GM19452 (cell line): ENCODE results near the gene STPG4.
"Not testable (repeated sequence)": the region's sequence is repeated elsewhere in the genome, so short reads cannot be mapped to it uniquely, and the experiment has no call there.

Experiments used
- ATAC-seq: cut with Tn5 transposase; IDR thresholded peaks from one replicate; pipeline ENCODE4 v1.9.1; 2021; ENCODE audit not compliant: unreplicated experiment

The STPG4 gene

GRCh38 chr2:47155091-47155876 is at the start of gene STPG4:
STPG4 (minus strand) TSS chr2:47155308; CDS start chr2:47155251, 57 bp downstream.
- ATAC-seq = no peak

- no peak for ATAC-seq
Measured at GRCh38 chr2:47204691-47205090, 49.6 kb upstream of the STPG4 start.

- ATAC-seq = no peak
Measured at GRCh38 chr2:47203995-47204394, 48.9 kb upstream of the STPG4 start.

GRCh38 chr2:47201224-47201623 is 46.1 kb upstream of the STPG4 start:
- no peak for ATAC-seq

GRCh38 chr2:47198985-47199451 is 43.9 kb upstream of the STPG4 start:
- ATAC-seq = no peak

- no peak for ATAC-seq
Measured at GRCh38 chr2:47196499-47196898, 41.4 kb upstream of the STPG4 start.

- no peak for ATAC-seq
Measured at GRCh38 chr2:47196046-47196445, 40.9 kb upstream of the STPG4 start.

- no peak for ATAC-seq
Measured at GRCh38 chr2:47195148-47195547, 40.0 kb upstream of the STPG4 start.

- no peak for ATAC-seq
Measured at GRCh38 chr2:47194410-47194809, 39.3 kb upstream of the STPG4 start.

- ATAC-seq = no peak
Measured at GRCh38 chr2:47193607-47194006, 38.5 kb upstream of the STPG4 start.

- ATAC-seq = no peak
Measured at GRCh38 chr2:47190188-47190881, 35.2 kb upstream of the STPG4 start.

- no peak for ATAC-seq
Measured at GRCh38 chr2:47189635-47190034, 34.5 kb upstream of the STPG4 start.

GRCh38 chr2:47187069-47187468 is 32.0 kb upstream of the STPG4 start:
- ATAC-seq = no peak

- ATAC-seq = no peak
Measured at GRCh38 chr2:47186351-47186750, 31.2 kb upstream of the STPG4 start.

GRCh38 chr2:47185098-47185497 is 30.0 kb upstream of the STPG4 start:
- not testable (repeated sequence) for ATAC-seq

GRCh38 chr2:47181176-47181575 is 26.1 kb upstream of the STPG4 start:
- no peak for ATAC-seq

GRCh38 chr2:47180531-47180930 is 25.4 kb upstream of the STPG4 start:
- no peak for ATAC-seq

GRCh38 chr2:47179388-47179787 is 24.3 kb upstream of the STPG4 start:
- no peak for ATAC-seq

- ATAC-seq = no peak
Measured at GRCh38 chr2:47178341-47178740, 23.2 kb upstream of the STPG4 start.

- peak; percentile 11 for ATAC-seq
Measured at GRCh38 chr2:47177043-47177565, 22.0 kb upstream of the STPG4 start.

GRCh38 chr2:47174733-47175361 is 19.7 kb upstream of the STPG4 start:
- ATAC-seq = no peak
